HepG2 (cell line): Measurements from ENCODE around the gene RNF6. TPM values are rescaled to one million over a fixed set of nuclear protein-coding genes. Genes with fewer than 3 reads are reported as not detected.

Source experiments
- ATM ChIP-seq: fragments of 450-650 bp; IDR thresholded peaks from 2 replicates; pipeline ENCODE4 v1.7.1; 2017; ENCODE audit warnings: mild to moderate bottlenecking, borderline replicate concordance
- BHLHE40 ChIP-seq: IDR thresholded peaks from 2 replicates; pipeline ENCODE4 v1.6.1; 2011; ENCODE audit warnings: low read length, improper control_type of control experiment
- CAMTA2 ChIP-seq: sonication (generic); formaldehyde crosslinking; IDR thresholded peaks from 2 replicates; pipeline ENCODE4 v1.4.0; 2020; ENCODE audit warnings: mild to moderate bottlenecking, missing genetic modification reagents, borderline replicate concordance
- ERF ChIP-seq: IDR thresholded peaks from 2 replicates; pipeline ENCODE4 v1.6.1; 2018; ENCODE audit warnings: missing biosample characterization, missing genetic modification reagents
- HMGA1 ChIP-seq: sonication (generic); formaldehyde crosslinking; conservative IDR thresholded peaks from 2 replicates; pipeline ENCODE4 v1.4.0; 2020; ENCODE audit warnings: missing genetic modification reagents
- HOXA5 ChIP-seq: sonication (generic); formaldehyde crosslinking; IDR thresholded peaks from 2 replicates; pipeline ENCODE4 v1.4.0; 2020; ENCODE audit warnings: missing genetic modification reagents
- MYC ChIP-seq: sonication (generic); formaldehyde crosslinking; IDR thresholded peaks from 2 replicates; pipeline ENCODE4 v1.9.0; 2021; ENCODE audit warnings: missing genetic modification reagents, borderline replicate concordance
- MZF1 ChIP-seq: sonication (generic); formaldehyde crosslinking; IDR thresholded peaks from 2 replicates; pipeline ENCODE4 v1.8.1; 2023; ENCODE audit warnings: mild to moderate bottlenecking, missing genetic modification reagents, borderline replicate concordance
- NAIF1 ChIP-seq: sonication (generic); formaldehyde crosslinking; IDR thresholded peaks from 2 replicates; pipeline ENCODE4 v1.5.0; 2020; ENCODE audit warnings: mild to moderate bottlenecking, missing genetic modification reagents, borderline replicate concordance
- NFATC3 ChIP-seq: sonication (generic); formaldehyde crosslinking; IDR thresholded peaks from 2 replicates; pipeline ENCODE4 v1.5.1; 2020; ENCODE audit warnings: mild to moderate bottlenecking, missing genetic modification reagents
- PAWR ChIP-seq: sonication (generic); formaldehyde crosslinking; IDR thresholded peaks from 2 replicates; pipeline ENCODE4 v1.4.0; 2020; ENCODE audit warnings: missing genetic modification reagents, mild to moderate bottlenecking, borderline replicate concordance
- PCBP2 ChIP-seq: fragments of 200-400 bp; formaldehyde crosslinking; optimal IDR thresholded peaks from 2 replicates; pipeline ENCODE3; 2018; ENCODE audit warnings: low read length, low read depth; ENCODE audit not compliant: poor library complexity, severe bottlenecking
- POLR2AphosphoS5 ChIP-seq: IDR thresholded peaks from 2 replicates; pipeline ENCODE4 v1.6.1; 2012; ENCODE audit warnings: low read depth, low read length
- RAD21 ChIP-seq: fragments of 450-650 bp; formaldehyde crosslinking; IDR thresholded peaks from 2 replicates; pipeline ENCODE4 v1.5.0; 2020; ENCODE audit warnings: mild to moderate bottlenecking
- RBM39 ChIP-seq: fragments of 200-400 bp; formaldehyde crosslinking; IDR thresholded peaks from one replicate; pipeline ENCODE4 v1.6.1; 2018; ENCODE audit warnings: antibody characterized with exemption, mild to moderate bottlenecking, low read depth, low read length; ENCODE audit not compliant: poor library complexity, severe bottlenecking
- RFXAP ChIP-seq: sonication (generic); formaldehyde crosslinking; IDR thresholded peaks from 2 replicates; pipeline ENCODE4 v1.4.0; 2020; ENCODE audit warnings: missing genetic modification reagents, borderline replicate concordance
- SMAD9 ChIP-seq: sonication (generic); formaldehyde crosslinking; IDR thresholded peaks from 2 replicates; pipeline ENCODE4 v1.5.1; 2020; ENCODE audit warnings: mild to moderate bottlenecking, missing genetic modification reagents
- SYNCRIP ChIP-seq: fragments of 200-400 bp; formaldehyde crosslinking; IDR thresholded peaks from 2 replicates; pipeline ENCODE4 v1.6.1; 2018; ENCODE audit warnings: mild to moderate bottlenecking, low read depth, low read length; ENCODE audit not compliant: insufficient read depth
- UBTF ChIP-seq: sonication (generic); formaldehyde crosslinking; IDR thresholded peaks from 2 replicates; pipeline ENCODE4 v1.4.0; 2020; ENCODE audit warnings: mild to moderate bottlenecking, missing genetic modification reagents
- ZBTB3 ChIP-seq: sonication (generic); formaldehyde crosslinking; IDR thresholded peaks from 2 replicates; pipeline ENCODE4 v1.4.0; 2020; ENCODE audit warnings: low read depth, mild to moderate bottlenecking, moderate library complexity, missing genetic modification reagents, borderline replicate concordance
- ZNF12 ChIP-seq: sonication (generic); formaldehyde crosslinking; IDR thresholded peaks from 2 replicates; pipeline ENCODE4 v1.5.0; 2020; ENCODE audit warnings: missing genetic modification reagents
- ZNF230 ChIP-seq: sonication (generic); formaldehyde crosslinking; IDR thresholded peaks from 2 replicates; pipeline ENCODE4 v1.4.0; 2020; ENCODE audit warnings: mild to moderate bottlenecking, missing genetic modification reagents
- ZNF232 ChIP-seq: sonication (generic); formaldehyde crosslinking; IDR thresholded peaks from 2 replicates; pipeline ENCODE4 v1.4.0; 2020; ENCODE audit warnings: missing genetic modification reagents, borderline replicate concordance
- ZNF335 ChIP-seq: sonication (generic); formaldehyde crosslinking; IDR thresholded peaks from 2 replicates; pipeline ENCODE4 v1.4.0; 2020; ENCODE audit warnings: missing genetic modification reagents
- ZNF543 ChIP-seq: sonication (generic); formaldehyde crosslinking; IDR thresholded peaks from 2 replicates; pipeline ENCODE4 v1.4.0; 2020; ENCODE audit warnings: mild to moderate bottlenecking, missing genetic modification reagents
- ZNF546 ChIP-seq: sonication (generic); formaldehyde crosslinking; conservative IDR thresholded peaks from 2 replicates; pipeline ENCODE4 v1.8.1; 2023; ENCODE audit warnings: mild to moderate bottlenecking, missing genetic modification reagents
- ZNF572 ChIP-seq: sonication (generic); formaldehyde crosslinking; IDR thresholded peaks from 2 replicates; pipeline ENCODE4 v1.5.1; 2020; ENCODE audit warnings: mild to moderate bottlenecking, missing genetic modification reagents
- ZNF614 ChIP-seq: IDR thresholded peaks from 2 replicates; pipeline ENCODE4 v1.6.1; 2018; ENCODE audit warnings: missing biosample characterization, missing genetic modification reagents, inconsistent platforms, borderline replicate concordance
- ZNF768 ChIP-seq: sonication (generic); formaldehyde crosslinking; IDR thresholded peaks from 2 replicates; pipeline ENCODE4 v1.4.0; 2020; ENCODE audit warnings: missing genetic modification reagents
- ZNF776 ChIP-seq: sonication (generic); formaldehyde crosslinking; IDR thresholded peaks from 2 replicates; pipeline ENCODE4 v1.4.0; 2020; ENCODE audit warnings: mild to moderate bottlenecking, missing genetic modification reagents
- ZSCAN21 ChIP-seq: sonication (generic); formaldehyde crosslinking; IDR thresholded peaks from 2 replicates; pipeline ENCODE4 v1.8.0; 2022; ENCODE audit warnings: mild to moderate bottlenecking, missing genetic modification reagents, moderate library complexity, borderline replicate concordance
- polyA plus RNA-seq, 8 experiments: library from polyadenylated mRNA; depleted of rRNA in 3 of 8; stranded (reverse) in 7 of 8; unstranded in 1 of 8; fragments of >200 nt; fragmentation: Illumina TruSeq in 4 of 8; extraction: Trizol in 4 of 8; gene quantifications; 2 replicates each; pipeline versions ENCODE4 v1.2.1 to v1.2.3, GENCODE V29; 2011 to 2016; ENCODE audit warnings: low read depth in 4 of 8, missing spikeins in 1 of 8, mixed read lengths in 1 of 8; ENCODE audit not compliant: insufficient read depth in 1 of 8
- total RNA-seq, 5 experiments: library from RNA; depleted of rRNA; stranded (reverse); fragments of >200 nt; fragmentation: Illumina TruSeq; extraction: Trizol; gene quantifications; 2 replicates each; pipeline ENCODE4 v1.2.3, GENCODE V29; 2016; ENCODE audit warnings: low read depth in 1 of 5

Gene RNF6
- total and polyA plus RNA-seq, 2 of the 13 experiments (the other 11 are each of a cell fraction or from before 2014, with no cell fraction given): 14.6 to 36.8 TPM

- TF ChIP-seq MYC (CRISPR knock-in tag): peak; percentile 91
- no peak for TF ChIP-seq SYNCRIP
- TF ChIP-seq PCBP2: no peak
- TF ChIP-seq ZNF543 (CRISPR knock-in tag): peak; percentile 35; the same call in 1 of the 2 replicates
- peak; percentile 84 for TF ChIP-seq POLR2AphosphoS5
- no peak for TF ChIP-seq ZNF546
- no peak for TF ChIP-seq ZNF768 (CRISPR knock-in tag)
- no peak for TF ChIP-seq ZBTB3 (CRISPR knock-in tag)
- 0 out of 2 replicates have a peak, but pooled peaks have one; percentile 11 for TF ChIP-seq MZF1 (CRISPR knock-in tag)
- TF ChIP-seq PAWR: no peak
- TF ChIP-seq ZNF230 (CRISPR knock-in tag): peak; percentile 56; the same call in 1 of the 2 replicates
- TF ChIP-seq ZSCAN21: peak; percentile 78
- no peak for TF ChIP-seq NFATC3 (CRISPR knock-in tag)
- TF ChIP-seq ZNF572 (CRISPR knock-in tag): no peak
- no peak for TF ChIP-seq ATM
- no peak for TF ChIP-seq HMGA1 (CRISPR knock-in tag)
- no peak for TF ChIP-seq RAD21
- TF ChIP-seq RFXAP (CRISPR knock-in tag): 0 out of 2 replicates have a peak, but pooled peaks have one; percentile 52
- peak; percentile 88 for TF ChIP-seq UBTF (CRISPR knock-in tag)
- no peak for TF ChIP-seq ZNF232 (CRISPR knock-in tag)
- no peak for TF ChIP-seq ZNF12 (CRISPR knock-in tag)
- TF ChIP-seq NAIF1: no peak
- no peak for TF ChIP-seq ZNF776 (CRISPR knock-in tag)
- TF ChIP-seq HOXA5 (CRISPR knock-in tag): no peak
- TF ChIP-seq CAMTA2 (CRISPR knock-in tag): no peak
- TF ChIP-seq ZNF614 (CRISPR knock-in tag): no peak
- peak; percentile 31; the same call in 1 of the 2 replicates for TF ChIP-seq ERF (CRISPR knock-in tag)
- peak; percentile 57 for TF ChIP-seq RBM39
- TF ChIP-seq BHLHE40: no peak
- peak; percentile 90 for TF ChIP-seq ZNF335 (CRISPR knock-in tag)
- TF ChIP-seq SMAD9 (CRISPR knock-in tag): no peak
Observed at GRCh38 chr13:26253787-26254582, 31.9 kb upstream of the RNF6 start, which contains the start of gene CDK8 (continued).
